ENCODE measurements around the gene APBA2.

GRCh38 chr15:29063646-29064045, 177.9 kb downstream of the APBA2 start:
- TF ChIP-seq CTCF (IDR thresholded peaks at IDR 0.05; ENCODE audit: low read depth, low read length) (no peak), POLR2A (IDR thresholded peaks at IDR 0.05; ENCODE audit: extremely low read depth, insufficient read length) (no peak), MAX (IDR thresholded peaks at IDR 0.05; ENCODE audit: low read depth, low read length) (no peak)

Data from NB4 (cell line).